K562 (cell line): ENCODE measurements around the gene TOMM5. TPM values are rescaled to one million over a fixed set of nuclear protein-coding genes. Genes with fewer than 3 reads are reported as not detected.

Experiments used
- ATAC-seq: fragments of 200-7000 bp; cut with Tn5 transposase; 3 replicates; pipeline ENCODE4 v1.9.1; 2020; ENCODE audit warnings: moderate library complexity
- BruUV-seq: library from RNA; stranded (reverse); fragments of 400-500 nt; replicated peaks from 2 replicates; lab custom pipeline; 2021; lab: Mats Ljungman, UMichigan
- CTCF ChIA-PET: fragments of 300-600 bp; formaldehyde crosslinking; extraction: SDS; loops from one replicate; lab custom pipeline; 2021; ENCODE audit warnings: low intra/inter-chr PET ratio; lab: Yijun Ruan, JAX
- POLR2A ChIA-PET: fragments of 300-600, 350-650 bp; sonication (Branson Sonifier 250); formaldehyde crosslinking; extraction: SDS; loops from one replicate; lab custom pipeline; 2021; ENCODE audit warnings: antibody characterized with exemption, inconsistent platforms; lab: Yijun Ruan, JAX
- DNase-seq, 4 experiments: peaks; one replicate each; pipeline versions ENCODE4 v3.0.0 to v3.0.0-alpha.2; 2011 to 2018; ENCODE audit warnings: low spot score in 3 of 4, mixed read lengths in 3 of 4; ENCODE audit errors: extremely low read depth in 1 of 4
- FAIRE-seq: peaks from 2 replicates; lab custom pipeline; 2011; peaks lifted over from hg19 to GRCh38; lab: Jason Lieb, UNC
- H2AFZ ChIP-seq: 2 replicates; pipeline ENCODE4 v1.6.0; 2011; ENCODE audit warnings: low read depth, low read length, control low read depth, inconsistent platforms
- H3K27ac ChIP-seq: fragments of 200-600 bp; 3 replicates; pipeline ENCODE4 v1.8.0; 2011; ENCODE audit warnings: low read depth, mild to moderate bottlenecking, control low read depth, inconsistent platforms, low read length, moderate library complexity, mixed read lengths; ENCODE audit errors: extremely low read depth
- H3K27me3 ChIP-seq, 2 experiments: fragments of 300-600 bp in 1 of 2; 2 replicates in 1 of 2; 3 replicates in 1 of 2; pipeline versions ENCODE4 v1.6.0 to v1.8.0; 2011; ENCODE audit warnings: inconsistent platforms in 2 of 2, low read length in 2 of 2, mild to moderate bottlenecking in 1 of 2, mixed read lengths in 1 of 2, moderate library complexity in 1 of 2; ENCODE audit not compliant: control insufficient read depth in 2 of 2, insufficient read depth in 2 of 2
- H3K36me3 ChIP-seq: fragments of 300-600 bp; 3 replicates; pipeline ENCODE4 v1.8.0; 2011; ENCODE audit warnings: mild to moderate bottlenecking, low read length, inconsistent platforms; ENCODE audit not compliant: control insufficient read depth, insufficient read depth
- H3K4me1 ChIP-seq, 2 experiments: fragments of 200-600 bp in 1 of 2; replicated peaks in 1 of 2; 2 replicates in 1 of 2; 3 replicates in 1 of 2; pipeline versions ENCODE4 v1.5.1 to v1.8.0; 2011; ENCODE audit warnings: inconsistent platforms in 2 of 2, low read length in 2 of 2, mild to moderate bottlenecking in 1 of 2, mixed read lengths in 1 of 2, moderate library complexity in 1 of 2; ENCODE audit not compliant: control insufficient read depth in 2 of 2, insufficient read depth in 2 of 2
- H3K4me2 ChIP-seq: 2 replicates; pipeline ENCODE4 v1.6.1; 2011; ENCODE audit warnings: low read length, control low read depth, inconsistent platforms, mixed read lengths; ENCODE audit not compliant: insufficient read depth
- H3K4me3 ChIP-seq: fragments of 200-600 bp; sonication (generic), shearing (Covaris generic); 2 replicates; pipeline ENCODE4 v1.5.1; 2016; ENCODE audit warnings: control low read depth, inconsistent platforms
- H3K79me2 ChIP-seq: fragments of 200-600 bp; 3 replicates; pipeline ENCODE4 v1.8.0; 2011; ENCODE audit warnings: low read length, inconsistent platforms; ENCODE audit not compliant: control insufficient read depth, insufficient read depth
- H3K9ac ChIP-seq, 2 experiments: 2 replicates each; pipeline versions ENCODE4 v1.6.0 to v1.6.1; 2011; ENCODE audit warnings: low read depth in 2 of 2, low read length in 2 of 2, control low read depth in 1 of 2, inconsistent platforms in 1 of 2, mild to moderate bottlenecking in 1 of 2, mixed read lengths in 1 of 2; ENCODE audit not compliant: insufficient read depth in 1 of 2
- H3K9me1 ChIP-seq: one replicate; pipeline ENCODE4 v1.6.0; 2011; ENCODE audit warnings: inconsistent platforms, mild to moderate bottlenecking, low read length, moderate library complexity; ENCODE audit not compliant: control insufficient read depth, insufficient read depth
- H3K9me3 ChIP-seq: replicated peaks from 2 replicates; pipeline ENCODE4 v1.5.1; 2011; ENCODE audit warnings: low read depth, low read length, inconsistent platforms; ENCODE audit not compliant: control insufficient read depth, insufficient read depth
- H4K20me1 ChIP-seq: replicated peaks from 2 replicates; pipeline ENCODE4 v1.6.1; 2011; ENCODE audit warnings: low read length, inconsistent platforms, mixed read lengths; ENCODE audit not compliant: control insufficient read depth, insufficient read depth
- CBFA2T3 ChIP-seq: fragments of 450-650 bp; IDR thresholded peaks from 2 replicates; pipeline ENCODE4 v1.6.1; 2017
- CBX5 ChIP-seq: IDR thresholded peaks from 2 replicates; pipeline ENCODE4 v1.6.1; 2014; ENCODE audit warnings: low read depth, borderline replicate concordance
- DEAF1 ChIP-seq: fragments of 450-650 bp; formaldehyde crosslinking; IDR thresholded peaks from 2 replicates; pipeline ENCODE4 v1.4.0; 2020; ENCODE audit warnings: mild to moderate bottlenecking, moderate library complexity
- HEY1 ChIP-seq: fragments of 250-450 bp; sonication (Bioruptor Pico); IDR thresholded peaks from 2 replicates; pipeline ENCODE4 v1.5.0; 2020; ENCODE audit warnings: mild to moderate bottlenecking, moderate library complexity, borderline replicate concordance
- HMG20B ChIP-seq: fragments of 250-450 bp; sonication (Bioruptor Pico); IDR thresholded peaks from 2 replicates; pipeline ENCODE4 v1.5.0; 2021; ENCODE audit warnings: mild to moderate bottlenecking
- MCM3 ChIP-seq: fragments of 450-650 bp; IDR thresholded peaks from 2 replicates; pipeline ENCODE4 v1.6.1; 2016
- MED1 ChIP-seq: sonication (generic); formaldehyde crosslinking; IDR thresholded peaks from 2 replicates; pipeline ENCODE4 v1.8.1; 2023; ENCODE audit warnings: missing genetic modification reagents, borderline replicate concordance
- MYNN ChIP-seq, 2 experiments: sonication (generic); formaldehyde crosslinking in 1 of 2; IDR thresholded peaks; 2 replicates each; pipeline versions ENCODE4 v1.5.0 to v1.6.1; 2016 to 2020; ENCODE audit warnings: antibody characterized with exemption in 1 of 2, missing genetic modification reagents in 1 of 2
- NFRKB ChIP-seq: fragments of 450-650 bp; IDR thresholded peaks from 2 replicates; pipeline ENCODE4 v1.6.1; 2016; ENCODE audit warnings: low read depth
- PHB ChIP-seq: fragments of 250-450 bp; sonication (Bioruptor Pico); IDR thresholded peaks from 2 replicates; pipeline ENCODE4 v1.5.0; 2021
- RBM14 ChIP-seq: fragments of 200-400 bp; formaldehyde crosslinking; IDR thresholded peaks from 2 replicates; pipeline ENCODE4 v1.6.1; 2018; ENCODE audit warnings: low read depth, mild to moderate bottlenecking, low read length, moderate library complexity, borderline replicate concordance; ENCODE audit not compliant: insufficient read depth
- RUNX1 ChIP-seq: sonication (generic); IDR thresholded peaks from 2 replicates; pipeline ENCODE4 v1.6.1; 2016; ENCODE audit warnings: antibody characterized with exemption, low read depth
- SREBF1 ChIP-seq: fragments of 150-350 bp; IDR thresholded peaks from 2 replicates; pipeline ENCODE4 v1.6.1; 2014; ENCODE audit warnings: antibody characterized with exemption, low read depth, low read length, borderline replicate concordance
- ZBTB7A ChIP-seq: IDR thresholded peaks from 2 replicates; pipeline ENCODE4 v1.6.1; 2011; ENCODE audit warnings: low read depth, mild to moderate bottlenecking, low read length, moderate library complexity, borderline replicate concordance; ENCODE audit not compliant: control insufficient read depth
- ZEB2 ChIP-seq: fragments of 450-650 bp; IDR thresholded peaks from 2 replicates; pipeline ENCODE4 v1.6.1; 2016
- ZNF668 ChIP-seq: fragments of 250-450 bp; sonication (Bioruptor Pico); IDR thresholded peaks from 2 replicates; pipeline ENCODE4 v1.8.0; 2022; ENCODE audit warnings: mild to moderate bottlenecking, inconsistent platforms
- ZNF766 ChIP-seq: fragments of 200-800 bp; sonication (Bioruptor generic); conservative IDR thresholded peaks from 2 replicates; pipeline ENCODE4 v1.6.1; 2016; ENCODE audit warnings: missing genetic modification characterization, missing compliant biosample characterization
- ZZZ3 ChIP-seq: fragments of 450-650 bp; IDR thresholded peaks from 2 replicates; pipeline ENCODE4 v1.6.1; 2016; ENCODE audit warnings: antibody characterized with exemption, mild to moderate bottlenecking, moderate library complexity
- WGBS: fragments of 100-300 bp; shearing (Covaris generic); methylation state at CpG from one replicate; pipeline ENCODE4 v1.1.6; 2016; ENCODE audit warnings: low coverage, mixed read lengths; ENCODE audit not compliant: insufficient coverage; ENCODE audit errors: missing lambda C conversion rate; 5-methylcytosine and 5-hydroxymethylcytosine counted together
- in situ Hi-C: fragments of 300-500 bp; cut with MboI; formaldehyde crosslinking; loops from 4 replicates; pipeline ENCODE4 v1.15.0; 2018; ENCODE audit warnings: inconsistent platforms, mixed read lengths
- intact Hi-C: fragments of 100-400 bp; cut with micrococcal nuclease; formaldehyde crosslinking; loops from 2 replicates; pipeline ENCODE4 v1.14.2; 2022
- polyA plus RNA-seq, 8 experiments: library from polyadenylated mRNA; depleted of rRNA in 4 of 8; stranded (reverse) in 5 of 8; unstranded in 3 of 8; fragments of >200 nt; fragmentation: Nextera tagmentation in 2 of 8; fragmentation: Illumina TruSeq in 1 of 8; extraction: Ambion mirVana in 2 of 8; extraction: Trizol in 1 of 8; gene quantifications; 2 replicates each; pipeline versions ENCODE4 v1.2.1 to v1.2.3, GENCODE V29; 2011 to 2014; ENCODE audit warnings: inconsistent platforms in 1 of 8, missing spikeins in 1 of 8
- total RNA-seq, 7 experiments: library from RNA; depleted of rRNA in 6 of 7; stranded (reverse); fragments of >200 nt in 6 of 7; fragmentation: Illumina TruSeq in 2 of 7; extraction: Trizol in 2 of 7; gene quantifications; 2 replicates each; pipeline versions ENCODE4 v1.2.1 to v1.2.3, GENCODE V29; 2011 to 2021; ENCODE audit warnings: low replicate concordance in 1 of 7

The TOMM5 gene
- total and polyA plus RNA-seq, 9 of the 15 experiments (the other 6 are each of a cell fraction or from before 2014, with no cell fraction given) = 262 to 1,742 (median 496) TPM

DNA sequence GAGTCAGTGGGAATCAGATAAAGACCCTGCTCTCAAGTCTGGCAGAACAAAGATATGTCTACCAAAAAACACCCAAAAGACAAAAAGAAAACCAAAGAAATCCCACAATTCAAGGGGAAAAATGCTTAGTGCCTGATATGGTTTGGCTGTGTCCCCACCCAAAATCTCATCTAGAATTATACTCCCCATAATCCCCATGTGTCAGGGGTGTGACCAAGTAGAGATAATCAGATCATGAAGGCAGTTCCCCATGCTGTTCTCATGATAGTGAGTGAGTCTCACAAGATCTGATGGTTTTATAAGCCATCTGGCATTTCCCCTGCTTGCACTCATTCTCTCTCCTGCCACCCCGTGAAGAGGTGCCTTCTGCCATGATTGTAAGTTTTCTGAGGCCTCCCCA is 29.6 kb downstream of the TOMM5 start:
- Histone ChIP-seq H3K4me2 (no peak overlapping the region), H2AFZ (no peak overlapping the region), H3K27ac (no peak overlapping the region), H3K27me3 (no peaks in the 10 kb centered on the region), H3K36me3 (peaks cover 9% of the 10 kb centered on the region; the same call in 2 of the 3 replicates), H3K9me1 (no peaks in the 10 kb centered on the region), H3K4me1 (peaks cover 0 to 2% of the 10 kb centered on the region in 2 experiments; a peak in 1 of 5 replicates), H3K9me3 (no peaks in the 10 kb centered on the region; the same call in 1 of the 2 replicates), H3K79me2 (no peaks in the 10 kb centered on the region), H4K20me1 (no peaks in the 10 kb centered on the region), H3K4me3 (no peak overlapping the region), H3K9ac (no peak overlapping the region)
- WGBS = 36% methylated on average over 1 of the region's 1 CpG
- ATAC-seq (no peak), DNase-seq (no peak), FAIRE-seq (peak; percentile 54)
- intact Hi-C loops = no loop called here
- in situ Hi-C loops = no loop called here
- TF ChIP-seq ZNF766 (CRISPR knock-in tag) (0 out of 2 replicates have a peak, but pooled peaks have one; percentile 19), CBX5 (no peak), HEY1 (CRISPR knock-in tag) (no peak), CBFA2T3 (peak; percentile 37)
- no TSS peak for BruUV-seq
- POLR2A ChIA-PET = interaction anchor here (1.4 kb wide), 1 partner anchor 16 kb away, joined by 3 read pairs; no protein-coding TSS in a partner anchor
- CTCF ChIA-PET = no interaction called here

DNA sequence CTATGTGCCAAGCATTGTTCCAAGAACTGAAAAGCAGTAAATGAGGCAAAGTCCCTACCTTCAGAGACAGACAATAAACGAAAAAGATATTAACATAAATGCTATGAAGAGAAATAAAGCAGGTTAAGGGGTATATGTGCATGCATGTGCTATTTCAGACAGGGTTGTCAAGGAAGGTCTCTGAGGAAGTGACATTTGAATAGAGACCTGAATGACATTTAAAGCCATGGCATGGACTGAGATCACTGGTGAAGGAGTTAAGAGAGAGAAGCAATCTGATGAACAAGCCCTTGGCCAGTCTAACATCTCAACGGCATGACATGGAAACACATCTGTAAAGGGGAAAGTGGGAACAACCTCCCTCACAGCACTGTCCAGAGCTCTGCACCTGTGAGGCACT is 30.7 kb downstream of the TOMM5 start:
- H3K4me3 ChIP-seq = no peak overlapping the region
- H3K4me1 ChIP-seq = peaks cover 0 to 2% of the 10 kb centered on the region in 2 experiments; a peak in 1 of 5 replicates
- H3K9ac ChIP-seq = no peak overlapping the region
- ChIA-PET POLR2A (no interaction called here), CTCF (no interaction called here)
- no peak overlapping the region for H2AFZ ChIP-seq
- no peaks in the 10 kb centered on the region for H4K20me1 ChIP-seq
- H3K36me3 ChIP-seq = peaks cover 7% of the 10 kb centered on the region; the same call in 2 of the 3 replicates
- no peak overlapping the region for H3K27ac ChIP-seq
- no peak for FAIRE-seq
- no peaks in the 10 kb centered on the region for H3K27me3 ChIP-seq
- H3K4me2 ChIP-seq = no peak overlapping the region
- in situ Hi-C loops = no loop called here
- DNase-seq = no peak
- no peak for ATAC-seq
- no TSS peak for BruUV-seq
- no peaks in the 10 kb centered on the region; the same call in 1 of the 2 replicates for H3K9me3 ChIP-seq
- H3K79me2 ChIP-seq = no peaks in the 10 kb centered on the region
- intact Hi-C loops = no loop called here
- H3K9me1 ChIP-seq = no peaks in the 10 kb centered on the region
- WGBS = 48% methylated on average over 2 of the region's 2 CpGs
- TF ChIP-seq ZNF668 (CRISPR knock-in tag) (no peak), MCM3 (no peak), ZEB2 (no peak), MED1 (CRISPR knock-in tag) (no peak), ZBTB7A (no peak), RBM14 (no peak), NFRKB (no peak), HMG20B (no peak), DEAF1 (CRISPR knock-in tag) (no peak), SREBF1 (no peak), ZNF766 (CRISPR knock-in tag) (no peak), RUNX1 (no peak), PHB (CRISPR knock-in tag) (no peak), MYNN (IDR thresholded peaks at IDR 0.05) (no peak), MYNN (CRISPR knock-in tag; IDR thresholded peaks at IDR 0.05) (no peak), ZZZ3 (no peak)
